Activated naive CD8-positive, alpha-beta T cell treated with anti-CD3 and anti-CD28 coated beads, Interleukin-2, amount 50 U/mL, for 16 hours (primary cell): ENCODE measurements around the gene CASQ2.
"Not testable (repeated sequence)": the region's sequence is repeated elsewhere in the genome, so short reads cannot be mapped to it uniquely, and the experiment has no call there.

Source experiments
- DNase-seq: peaks from one replicate; pipeline ENCODE4 v3.0.0-alpha.2; 2020; ENCODE audit warnings: low read depth, low spot score

CASQ2 gene

GRCh38 chr1:115781343-115781742, 12.8 kb upstream of the CASQ2 start:
- no peak for DNase-seq

GRCh38 chr1:115780655-115781054, 12.1 kb upstream of the CASQ2 start:
- not testable (repeated sequence) for DNase-seq

GRCh38 chr1:115779075-115779474, 10.6 kb upstream of the CASQ2 start:
- DNase-seq = not testable (repeated sequence)

- no peak for DNase-seq
Observed at GRCh38 chr1:115771847-115772457, 3.4 kb upstream of the CASQ2 start.

- DNase-seq = no peak
Observed at GRCh38 chr1:115771094-115771846, 2.8 kb upstream of the CASQ2 start.

- DNase-seq = no peak
Observed at GRCh38 chr1:115767403-115767802, 1.1 kb downstream of the CASQ2 start.

- DNase-seq = no peak
Observed at GRCh38 chr1:115765091-115765490, 3.4 kb downstream of the CASQ2 start.

GRCh38 chr1:115764541-115764940, 4.0 kb downstream of the CASQ2 start:
- DNase-seq = no peak

GRCh38 chr1:115762779-115763178, 5.7 kb downstream of the CASQ2 start:
- DNase-seq = no peak

- no peak for DNase-seq
Observed at GRCh38 chr1:115761601-115762302, 6.8 kb downstream of the CASQ2 start.

GRCh38 chr1:115757856-115758255, 10.7 kb downstream of the CASQ2 start:
- DNase-seq = no peak

- DNase-seq = no peak
Observed at GRCh38 chr1:115757326-115757725, 11.2 kb downstream of the CASQ2 start.

GRCh38 chr1:115755456-115756370, 12.8 kb downstream of the CASQ2 start:
- DNase-seq = no peak

GRCh38 chr1:115753830-115754229, 14.7 kb downstream of the CASQ2 start:
- DNase-seq = no peak

- DNase-seq = no peak
Observed at GRCh38 chr1:115753361-115753760, 15.2 kb downstream of the CASQ2 start.

- DNase-seq = no peak
Observed at GRCh38 chr1:115748401-115749150, 19.9 kb downstream of the CASQ2 start.

GRCh38 chr1:115746021-115746690, 22.4 kb downstream of the CASQ2 start:
- no peak for DNase-seq

GRCh38 chr1:115744646-115745275, 23.8 kb downstream of the CASQ2 start:
- DNase-seq = no peak

- no peak for DNase-seq
Observed at GRCh38 chr1:115740811-115741210, 27.7 kb downstream of the CASQ2 start.

- DNase-seq = no peak
Observed at GRCh38 chr1:115732316-115732715, 36.2 kb downstream of the CASQ2 start.
